ENCODE data around the gene B4GAT1. TPM values are rescaled to one million over a fixed set of nuclear protein-coding genes. Genes with fewer than 3 reads are reported as not detected.

The B4GAT1 gene
- total RNA-seq, 4 donors from 2014 or later: 32.0 to 71.4 (median 50.0) TPM

- Histone ChIP-seq H3K9me3 (no peaks in the 10 kb centered on the region), H3K27ac (replicated peaks in 1 of 4) (no peak overlapping the region), H3K27me3 (no peaks in the 10 kb centered on the region), H3K36me3 (peaks cover 31 to 66% (median 64%) of the 10 kb centered on the region in 4 donors), H3K4me1 (peaks cover 24 to 41% (median 34%) of the 10 kb centered on the region in 4 donors), H3K4me3 (no peak overlapping the region)
- WGBS: 90% methylated on average over 5 of the region's 17 CpGs
- DNase-seq (ENCODE audit: extremely low spot score): no peak
- TF ChIP-seq, protein P1, sequence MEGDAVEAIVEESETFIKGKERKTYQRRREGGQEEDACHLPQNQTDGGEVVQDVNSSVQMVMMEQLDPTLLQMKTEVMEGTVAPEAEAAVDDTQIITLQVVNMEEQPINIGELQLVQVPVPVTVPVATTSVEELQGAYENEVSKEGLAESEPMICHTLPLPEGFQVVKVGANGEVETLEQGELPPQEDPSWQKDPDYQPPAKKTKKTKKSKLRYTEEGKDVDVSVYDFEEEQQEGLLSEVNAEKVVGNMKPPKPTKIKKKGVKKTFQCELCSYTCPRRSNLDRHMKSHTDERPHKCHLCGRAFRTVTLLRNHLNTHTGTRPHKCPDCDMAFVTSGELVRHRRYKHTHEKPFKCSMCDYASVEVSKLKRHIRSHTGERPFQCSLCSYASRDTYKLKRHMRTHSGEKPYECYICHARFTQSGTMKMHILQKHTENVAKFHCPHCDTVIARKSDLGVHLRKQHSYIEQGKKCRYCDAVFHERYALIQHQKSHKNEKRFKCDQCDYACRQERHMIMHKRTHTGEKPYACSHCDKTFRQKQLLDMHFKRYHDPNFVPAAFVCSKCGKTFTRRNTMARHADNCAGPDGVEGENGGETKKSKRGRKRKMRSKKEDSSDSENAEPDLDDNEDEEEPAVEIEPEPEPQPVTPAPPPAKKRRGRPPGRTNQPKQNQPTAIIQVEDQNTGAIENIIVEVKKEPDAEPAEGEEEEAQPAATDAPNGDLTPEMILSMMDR (IDR thresholded peaks at IDR 0.05): no peak
- TF ChIP-seq POLR2A (IDR thresholded peaks at IDR 0.05; ENCODE audit: low read depth) (no peak), EP300 (IDR thresholded peaks at IDR 0.05) (no peak), POLR2AphosphoS5 (IDR thresholded peaks at IDR 0.05) (no peak)
- intact Hi-C loops (cut with DNase I): no loop called here
Measured at GRCh38 chr11:66338276-66339161, 8.9 kb downstream of the B4GAT1 start.

DNA sequence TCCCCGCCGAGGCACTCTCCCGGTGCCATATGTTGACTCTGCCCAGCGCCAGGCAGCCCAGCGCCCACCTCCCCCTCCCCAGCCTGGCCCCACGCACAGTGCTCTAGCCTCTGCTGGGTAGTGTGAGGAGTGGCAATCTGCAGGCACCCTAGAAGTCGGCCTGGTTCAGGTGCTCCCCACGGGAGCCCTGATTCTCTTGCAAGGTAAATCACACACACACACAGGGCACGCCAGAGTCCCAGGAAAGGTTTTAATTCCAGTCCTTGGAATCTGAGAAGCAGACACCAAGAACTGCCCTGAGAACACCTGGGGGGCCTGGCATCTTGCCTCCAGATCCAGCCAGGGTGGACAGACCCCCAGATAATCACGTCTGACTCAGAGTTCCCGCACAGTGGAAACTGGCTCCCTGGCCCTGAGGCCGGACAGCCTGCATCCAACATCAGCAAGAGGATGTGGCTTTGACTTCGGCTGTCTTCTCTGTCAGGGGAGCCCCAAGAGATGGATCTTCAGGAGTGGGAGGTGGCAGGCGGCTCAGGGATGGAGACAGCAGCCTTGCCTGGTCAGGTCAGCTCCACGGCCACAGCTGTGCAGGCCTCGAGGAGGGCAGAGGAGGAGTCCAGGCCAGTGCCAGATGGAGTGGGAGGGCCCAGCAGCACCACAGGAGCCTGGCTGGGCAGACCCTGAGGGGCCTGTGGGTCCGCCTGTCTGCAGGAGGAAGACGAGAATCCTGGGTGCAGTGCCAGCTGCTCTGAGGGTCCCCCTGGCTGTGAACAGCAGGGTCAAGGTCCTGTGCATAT is 10.1 kb downstream of the B4GAT1 start:
- intact Hi-C loops (cut with DNase I): no loop called here
- H3K4me3 ChIP-seq: no peak overlapping the region
- H3K9me3 ChIP-seq: no peaks in the 10 kb centered on the region
- TF ChIP-seq POLR2AphosphoS5 (IDR thresholded peaks at IDR 0.05) (no peak), POLR2A (IDR thresholded peaks at IDR 0.05; ENCODE audit: low read depth) (no peak), EP300 (IDR thresholded peaks at IDR 0.05) (no peak)
- TF ChIP-seq, protein P1 (IDR thresholded peaks at IDR 0.05): no peak
- H3K27me3 ChIP-seq: no peaks in the 10 kb centered on the region
- DNase-seq (ENCODE audit: extremely low spot score): no peak
- 65% methylated on average over 6 of the region's 18 CpGs for WGBS
- peaks cover 31 to 78% (median 75%) of the 10 kb centered on the region in 4 donors for H3K36me3 ChIP-seq
- H3K27ac ChIP-seq (replicated peaks in 1 of 4): peak overlapping the region in 3 of 4 donors; percentile 30 to 77 (median 68)
- peaks cover 21 to 32% (median 29%) of the 10 kb centered on the region in 4 donors for H3K4me1 ChIP-seq

DNA sequence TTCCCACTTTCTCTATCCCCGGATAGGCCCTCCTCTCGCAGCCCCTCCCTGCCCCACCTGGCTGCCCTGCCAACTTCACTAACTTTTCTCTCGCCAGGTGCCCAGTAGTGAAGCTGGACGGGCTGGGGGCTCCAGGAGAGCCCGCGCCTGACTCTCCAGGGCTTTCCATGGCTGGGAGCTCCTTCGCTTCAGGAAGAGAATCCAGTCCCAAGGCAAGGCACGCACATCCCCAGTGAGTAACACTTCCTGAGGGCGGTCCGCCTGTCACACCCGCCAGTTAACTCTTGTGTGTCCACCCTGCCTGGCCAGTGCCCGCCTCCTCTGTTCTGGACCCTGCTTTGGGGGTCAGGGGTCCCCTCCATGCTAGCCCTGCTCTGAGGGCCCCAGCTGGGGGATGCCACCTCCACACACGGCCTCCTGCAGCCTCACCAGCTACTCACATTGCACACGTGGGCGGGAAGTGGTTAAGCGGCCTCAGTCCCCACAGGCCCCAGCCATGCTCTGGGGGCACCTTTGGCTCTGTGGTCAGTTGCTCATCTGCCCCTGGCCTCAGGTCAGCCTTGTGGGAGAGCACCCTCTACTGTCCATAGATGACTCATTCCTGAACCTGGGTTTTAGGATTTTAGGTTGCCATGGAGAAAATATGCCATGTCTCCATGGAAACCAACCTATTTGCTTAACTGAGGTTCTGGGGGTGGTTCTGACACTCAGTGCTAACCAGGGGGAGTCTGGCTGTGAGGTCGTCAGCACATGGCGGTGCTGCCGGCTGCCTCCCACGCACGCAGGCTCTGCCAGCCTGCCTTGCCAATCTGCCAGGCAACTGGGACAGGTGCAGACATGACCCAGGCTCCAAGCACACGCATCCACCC is 11.0 kb downstream of the B4GAT1 start, which contains the start of gene RIN1:
Gene RIN1, minus strand, starts transcription at position 201 of the 869 bp plus-strand sequence. Its CDS starts 32 bp downstream, at position 169.
- no peak for DNase-seq (ENCODE audit: extremely low spot score)
- 5% methylated on average over 16 of the region's 22 CpGs for WGBS
- H3K4me3 ChIP-seq: peak within 1 kb of the TSS; percentile 58 to 66 (median 64)
- no peaks in the 10 kb centered on the region for H3K27me3 ChIP-seq
- H3K9me3 ChIP-seq: no peaks in the 10 kb centered on the region
- intact Hi-C loops (cut with DNase I): no loop called here
- peak within 1 kb of the TSS; percentile 59 to 77 (median 64) for H3K27ac ChIP-seq (replicated peaks in 1 of 4)
- TF ChIP-seq POLR2A (IDR thresholded peaks at IDR 0.05; ENCODE audit: low read depth) (no peak), POLR2AphosphoS5 (IDR thresholded peaks at IDR 0.05) (peak; percentile 26 to 62)
- TF ChIP-seq, protein P1 (IDR thresholded peaks at IDR 0.05): peak in 2 of 3 experiments; percentile 34 to 43
- H3K4me1 ChIP-seq: peaks cover 21 to 32% (median 29%) of the 10 kb centered on the region in 4 donors
- H3K36me3 ChIP-seq: peaks cover 27 to 76% (median 71%) of the 10 kb centered on the region in 4 donors

- Histone ChIP-seq H3K27ac (replicated peaks in 1 of 4) (peak overlapping the region; percentile 59 to 77 (median 64)), H3K27me3 (no peaks in the 10 kb centered on the region), H3K4me3 (peak overlapping the region; percentile 58 to 66 (median 64)), H3K36me3 (peaks cover 19 to 68% (median 63%) of the 10 kb centered on the region in 4 donors), H3K4me1 (peaks cover 21 to 32% (median 29%) of the 10 kb centered on the region in 4 donors), H3K9me3 (no peaks in the 10 kb centered on the region)
- intact Hi-C loops (cut with DNase I): no loop called here
- no peak for DNase-seq (ENCODE audit: extremely low spot score)
- TF ChIP-seq POLR2A (IDR thresholded peaks at IDR 0.05; ENCODE audit: low read depth) (no peak), EP300 (IDR thresholded peaks at IDR 0.05) (no peak), POLR2AphosphoS5 (IDR thresholded peaks at IDR 0.05) (no peak)
- TF ChIP-seq, protein P1 (IDR thresholded peaks at IDR 0.05): no peak
- WGBS: 25% methylated on average over 15 of the region's 35 CpGs
Measured at GRCh38 chr11:66335531-66336233, 11.7 kb downstream of the B4GAT1 start.

Data from esophagus muscularis mucosa (tissue), 4 donors.